Measurements from ENCODE around the gene EYS.

- TF ChIP-seq CTCF (IDR thresholded peaks at IDR 0.05) (no peak), POLR2A (IDR thresholded peaks at IDR 0.05; ENCODE audit: low read depth) (no peak)
Measured at GRCh38 chr6:65416621-65417020, 290.4 kb downstream of the EYS start.
